ENCODE data around the gene E2F6. TPM values are rescaled to one million over a fixed set of nuclear protein-coding genes. Genes with fewer than 3 reads are reported as not detected.
"Not testable (repeated sequence)": the region's sequence is repeated elsewhere in the genome, so short reads cannot be mapped to it uniquely, and the experiment has no call there.

The E2F6 gene
- total and polyA plus RNA-seq, 2 donors from 2014 or later, result 7.8 to 12.7 TPM

DNA sequence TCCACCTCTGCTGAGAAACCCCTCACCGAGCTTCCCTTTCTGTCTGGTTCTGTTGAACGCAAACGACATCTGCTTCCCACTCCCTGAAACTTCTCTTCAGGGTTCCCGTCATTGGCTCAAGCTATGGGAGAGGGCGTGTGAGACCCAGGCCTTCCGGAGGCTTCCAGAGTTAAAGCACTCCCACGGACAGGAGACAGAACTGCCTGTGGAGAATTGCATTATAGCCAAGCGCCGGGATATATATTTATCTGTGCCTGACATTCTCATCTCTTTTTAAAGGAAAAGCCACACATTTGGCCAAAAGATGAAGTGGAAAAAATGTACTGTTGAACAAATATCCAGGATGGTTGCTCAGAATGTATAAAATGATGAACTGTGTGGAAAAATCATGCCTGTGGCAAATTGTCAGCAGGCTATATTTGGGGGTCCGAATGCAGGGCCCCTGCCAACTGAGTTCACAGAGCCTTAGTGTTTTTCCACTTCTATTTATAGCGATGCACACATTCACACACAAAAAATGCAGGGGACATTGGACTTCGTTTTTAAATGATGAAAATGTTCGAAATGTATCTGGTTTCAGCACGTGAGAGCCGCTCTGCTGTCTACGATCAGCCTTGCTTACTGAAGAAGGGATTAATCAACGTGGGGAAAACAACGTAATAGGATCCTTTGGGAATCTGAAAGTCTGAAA lies 59.5 kb downstream of the E2F6 start:
- H3K27ac ChIP-seq (ENCODE audit: low read depth in 2 of 2, low read length in 2 of 2), result peak overlapping the region in 1 of 2 donors; percentile 28
- H3K9ac ChIP-seq (ENCODE audit: low read length in 3 of 3), result peak overlapping the region in 1 of 3 donors; percentile 14
- FAIRE-seq, result no peak
- no peaks in the 10 kb centered on the region for H3K9me3 ChIP-seq (ENCODE audit: control insufficient read depth in 2 of 3, insufficient read depth in 1 of 3, low read length in 3 of 3)
- H3K4me1 ChIP-seq (ENCODE audit: control insufficient read depth in 2 of 3, insufficient read depth in 2 of 3, low read depth in 1 of 3, low read length in 3 of 3), result peaks cover 0 to 5% (median 3%) of the 10 kb centered on the region in 3 donors
- intact Hi-C loops (cut with DNase I), result no loop called here
- no peaks in the 10 kb centered on the region for H3K27me3 ChIP-seq (ENCODE audit: control insufficient read depth, insufficient read depth, low read length)
- H3K4me3 ChIP-seq (ENCODE audit: low read length in 3 of 3), result no peak overlapping the region
- peak in 2 of 5 donors; percentile 43 to 73 for DNase-seq
- TF ChIP-seq CTCF (IDR thresholded peaks at IDR 0.05; ENCODE audit: borderline replicate concordance, extremely low read depth, insufficient read depth), result no peak
- H3K36me3 ChIP-seq (ENCODE audit: control insufficient read depth in 2 of 3, insufficient read depth in 3 of 3, low read length in 3 of 3), result no peaks in the 10 kb centered on the region

DNA sequence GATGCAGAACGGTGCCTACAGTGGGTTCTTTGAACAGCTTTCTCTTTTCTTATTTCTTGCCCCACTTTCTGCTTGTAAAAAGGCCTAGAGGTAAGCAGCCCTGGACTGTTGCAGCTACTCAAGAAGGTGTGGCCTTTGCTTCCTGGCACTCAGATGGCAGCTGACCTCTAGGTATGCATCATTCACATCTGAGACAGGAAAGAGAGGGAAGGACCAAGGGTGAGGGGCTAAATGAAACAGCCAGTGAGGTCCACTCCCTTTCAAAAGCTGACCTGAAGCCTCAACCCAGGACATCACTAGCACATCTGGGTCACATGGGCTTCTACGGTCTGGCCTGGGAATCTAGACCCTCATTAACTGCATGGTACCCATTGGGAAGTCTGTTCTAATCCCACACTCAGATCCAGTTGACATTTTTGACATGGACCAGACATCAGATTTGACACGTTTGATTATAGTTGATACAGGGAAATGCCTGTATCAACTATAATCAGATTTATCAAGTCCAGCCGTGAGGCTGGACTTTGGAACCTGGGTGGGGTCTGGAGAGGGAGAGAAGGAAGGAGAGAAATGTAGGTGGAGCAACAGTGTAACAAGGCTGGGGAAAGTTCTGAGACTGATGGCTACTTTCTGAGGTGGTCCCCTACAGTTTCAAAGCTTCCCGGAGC lies 60.2 kb downstream of the E2F6 start:
- no peaks in the 10 kb centered on the region for H3K9me3 ChIP-seq (ENCODE audit: control insufficient read depth in 2 of 3, insufficient read depth in 1 of 3, low read length in 3 of 3)
- FAIRE-seq, result no peak
- H3K9ac ChIP-seq (ENCODE audit: low read length in 3 of 3), result peak overlapping the region in 1 of 3 donors; percentile 14
- intact Hi-C loops (cut with DNase I), result no loop called here
- H3K4me1 ChIP-seq (ENCODE audit: control insufficient read depth in 2 of 3, insufficient read depth in 2 of 3, low read depth in 1 of 3, low read length in 3 of 3), result no peaks in the 10 kb centered on the region
- no peak overlapping the region for H3K4me3 ChIP-seq (ENCODE audit: low read length in 3 of 3)
- TF ChIP-seq CTCF (IDR thresholded peaks at IDR 0.05; ENCODE audit: borderline replicate concordance, extremely low read depth, insufficient read depth), result no peak
- H3K36me3 ChIP-seq (ENCODE audit: control insufficient read depth in 2 of 3, insufficient read depth in 3 of 3, low read length in 3 of 3), result no peaks in the 10 kb centered on the region
- H3K27me3 ChIP-seq (ENCODE audit: control insufficient read depth, insufficient read depth, low read length), result no peaks in the 10 kb centered on the region
- H3K27ac ChIP-seq (ENCODE audit: low read depth in 2 of 2, low read length in 2 of 2), result no peak overlapping the region
- DNase-seq, result no peak

DNA sequence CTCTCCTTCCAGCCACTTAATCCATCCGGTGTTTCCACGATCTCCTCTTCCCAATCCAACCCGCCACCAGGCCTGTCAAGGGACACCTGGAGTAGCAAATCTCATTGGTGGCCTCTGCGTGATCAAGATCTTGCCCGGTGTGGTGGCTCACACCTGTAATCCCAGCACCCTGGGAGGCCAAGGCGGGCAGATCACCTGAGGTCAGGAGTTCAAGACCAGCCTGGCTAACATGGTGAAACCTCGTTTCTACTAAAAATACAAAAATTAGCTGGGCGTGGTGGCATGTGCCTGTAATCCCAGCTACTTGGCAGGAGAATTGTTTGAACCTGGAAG lies 60.9 kb downstream of the E2F6 start:
- intact Hi-C loops (cut with DNase I); H3K4me1 ChIP-seq (ENCODE audit: control insufficient read depth in 2 of 3, insufficient read depth in 2 of 3, low read depth in 1 of 3, low read length in 3 of 3); H3K36me3 ChIP-seq (ENCODE audit: control insufficient read depth in 2 of 3, insufficient read depth in 3 of 3, low read length in 3 of 3); FAIRE-seq; H3K9ac ChIP-seq (ENCODE audit: low read length in 3 of 3); H3K27me3 ChIP-seq (ENCODE audit: control insufficient read depth, insufficient read depth, low read length); H3K9me3 ChIP-seq (ENCODE audit: control insufficient read depth in 2 of 3, insufficient read depth in 1 of 3, low read length in 3 of 3); H3K27ac ChIP-seq (ENCODE audit: low read depth in 2 of 2, low read length in 2 of 2); H3K4me3 ChIP-seq (ENCODE audit: low read length in 3 of 3); DNase-seq: not testable (repeated sequence)

- Histone ChIP-seq H3K36me3 (ENCODE audit: control insufficient read depth in 2 of 3, insufficient read depth in 3 of 3, low read length in 3 of 3) (no peaks in the 10 kb centered on the region), H3K27me3 (ENCODE audit: control insufficient read depth, insufficient read depth, low read length) (no peaks in the 10 kb centered on the region), H3K9me3 (ENCODE audit: control insufficient read depth in 2 of 3, insufficient read depth in 1 of 3, low read length in 3 of 3) (no peaks in the 10 kb centered on the region), H3K9ac (ENCODE audit: low read length in 3 of 3) (no peak overlapping the region), H3K4me3 (ENCODE audit: low read length in 3 of 3) (no peak overlapping the region), H3K4me1 (ENCODE audit: control insufficient read depth in 2 of 3, insufficient read depth in 2 of 3, low read depth in 1 of 3, low read length in 3 of 3) (no peaks in the 10 kb centered on the region), H3K27ac (ENCODE audit: low read depth in 2 of 2, low read length in 2 of 2) (no peak overlapping the region)
- DNase-seq (no peak), FAIRE-seq (no peak)
- intact Hi-C loops (cut with DNase I), result no loop called here
- no peak for TF ChIP-seq CTCF (IDR thresholded peaks at IDR 0.05; ENCODE audit: borderline replicate concordance, extremely low read depth, insufficient read depth)
These were observed 61.4 kb downstream of the E2F6 start for GRCh38 chr2:11404376-11405073.
